HFFc6 (cell line): ENCODE measurements around the gene IRX2. TPM values are rescaled to one million over a fixed set of nuclear protein-coding genes. Genes with fewer than 3 reads are reported as not detected.

Experiments
- DNase-seq: peaks from one replicate; pipeline ENCODE4 v3.0.0-alpha.2; 2018
- H3K27ac Mint-ChIP-seq: 2 replicates; pipeline ENCODE4 v1.8.0; 2020; ENCODE audit warnings: mild to moderate bottlenecking, mixed read lengths
- H3K27me3 Mint-ChIP-seq: 2 replicates; pipeline ENCODE4 v1.8.0; 2021; ENCODE audit warnings: mild to moderate bottlenecking, moderate library complexity, mixed read lengths; ENCODE audit not compliant: insufficient read depth
- H3K36me3 Mint-ChIP-seq: 2 replicates; pipeline ENCODE4 v1.8.0; 2021; ENCODE audit warnings: low read depth, mixed read lengths
- H3K4me1 Mint-ChIP-seq: 2 replicates; pipeline ENCODE4 v1.8.0; 2020; ENCODE audit warnings: low read depth, mixed read lengths
- H3K4me3 Mint-ChIP-seq: 2 replicates; pipeline ENCODE4 v1.8.0; 2020; ENCODE audit warnings: mild to moderate bottlenecking, moderate library complexity, mixed read lengths
- H3K9me3 Mint-ChIP-seq: 2 replicates; pipeline ENCODE4 v1.8.0; 2020; ENCODE audit warnings: mild to moderate bottlenecking, mixed read lengths
- CTCF ChIP-seq: fragments of 200-600 bp; sonication (generic); IDR thresholded peaks from 2 replicates; pipeline ENCODE4 v1.5.0; 2021; ENCODE audit warnings: antibody characterized with exemption, mild to moderate bottlenecking
- total RNA-seq, 6 experiments: library from RNA; stranded (reverse); fragmentation: NEBNext Ultra II Directional; extraction: Animal tissue kit (Norgen Biotek cat#: 25700); gene quantifications; 2 replicates in 1 of 6; 3 replicates in 5 of 6; pipeline ENCODE4 v1.2.3, GENCODE V29; 2021

Gene IRX2
- total RNA-seq, 6 experiments from 2014 or later = 2.8 to 5.5 (median 3.5) TPM

- Mint-ChIP-seq H3K9me3 (peaks cover 11% of the 10 kb centered on the region), H3K36me3 (no peaks in the 10 kb centered on the region), H3K4me3 (no peak overlapping the region), H3K27me3 (peaks cover 5% of the 10 kb centered on the region), H3K4me1 (no peaks in the 10 kb centered on the region), H3K27ac (no peak overlapping the region)
- TF ChIP-seq CTCF = no peak
- DNase-seq = no peak
Observed at GRCh38 chr5:2782658-2783057, 31.2 kb upstream of the IRX2 start.

GRCh38 chr5:2780421-2781171 lies 29.1 kb upstream of the IRX2 start:
- no peak for DNase-seq
- no peak for TF ChIP-seq CTCF
- H3K4me3 Mint-ChIP-seq = no peak overlapping the region
- H3K27ac Mint-ChIP-seq = no peak overlapping the region
- H3K4me1 Mint-ChIP-seq = no peaks in the 10 kb centered on the region
- H3K9me3 Mint-ChIP-seq = peaks cover 5% of the 10 kb centered on the region
- peaks cover 5% of the 10 kb centered on the region for H3K27me3 Mint-ChIP-seq
- no peaks in the 10 kb centered on the region for H3K36me3 Mint-ChIP-seq

- peaks cover 5% of the 10 kb centered on the region for H3K27me3 Mint-ChIP-seq
- DNase-seq = no peak
- no peak for TF ChIP-seq CTCF
- no peaks in the 10 kb centered on the region for H3K4me1 Mint-ChIP-seq
- H3K36me3 Mint-ChIP-seq = no peaks in the 10 kb centered on the region
- no peak overlapping the region for H3K4me3 Mint-ChIP-seq
- peaks cover 5% of the 10 kb centered on the region for H3K9me3 Mint-ChIP-seq
- H3K27ac Mint-ChIP-seq = no peak overlapping the region
Observed at GRCh38 chr5:2779459-2779858, 28.0 kb upstream of the IRX2 start.

GRCh38 chr5:2776337-2777302 lies 25.1 kb upstream of the IRX2 start:
- Mint-ChIP-seq H3K27me3 (peaks cover 8% of the 10 kb centered on the region), H3K9me3 (no peaks in the 10 kb centered on the region; the same call in 1 of the 2 replicates), H3K36me3 (no peaks in the 10 kb centered on the region), H3K27ac (no peak overlapping the region), H3K4me3 (no peak overlapping the region), H3K4me1 (no peaks in the 10 kb centered on the region)
- DNase-seq = no peak
- no peak for TF ChIP-seq CTCF

- peaks cover 3% of the 10 kb centered on the region for H3K27me3 Mint-ChIP-seq
- H3K4me3 Mint-ChIP-seq = no peak overlapping the region
- no peak for TF ChIP-seq CTCF
- H3K36me3 Mint-ChIP-seq = no peaks in the 10 kb centered on the region
- no peak overlapping the region for H3K27ac Mint-ChIP-seq
- H3K9me3 Mint-ChIP-seq = no peaks in the 10 kb centered on the region
- no peak for DNase-seq
- H3K4me1 Mint-ChIP-seq = no peaks in the 10 kb centered on the region
Observed at GRCh38 chr5:2773327-2773726, 21.9 kb upstream of the IRX2 start.
